Liver (tissue), 3 donors: ENCODE data around the gene NHERF2.

Experiments used
- CTCF ChIP-seq: fragments of 150-350 bp; IDR thresholded peaks from 2 replicates; pipeline ENCODE4 v1.5.1; 2017; ENCODE audit warnings: improper control_type of control experiment, low read depth, low read length; ENCODE audit not compliant: missing input control
- HNF4A ChIP-seq, 2 donors: conservative IDR thresholded peaks; 2 replicates each; pipeline ENCODE4 v1.6.1; 2016; ENCODE audit warnings: antibody characterized with exemption in 2 of 2, mild to moderate bottlenecking in 2 of 2
- JUND ChIP-seq, 2 donors: IDR thresholded peaks; 2 replicates each; pipeline ENCODE4 v1.6.1; 2016; ENCODE audit warnings: antibody characterized with exemption in 2 of 2
- MAX ChIP-seq: IDR thresholded peaks from 2 replicates; pipeline ENCODE4 v1.6.1; 2016; ENCODE audit warnings: antibody characterized with exemption
- RXRA ChIP-seq, 2 donors: IDR thresholded peaks; 2 replicates each; pipeline ENCODE4 v1.6.1; 2017 to 2018; ENCODE audit warnings: antibody characterized with exemption in 2 of 2, mild to moderate bottlenecking in 1 of 2
- donor health status: healthy.
- donor health status: healthy.

GRCh38 chr16:2046893-2047329 lies 20.2 kb downstream of the NHERF2 start:
- TF ChIP-seq JUND (IDR thresholded peaks at IDR 0.05) (no peak), HNF4A (conservative IDR thresholded peaks at IDR 0.05) (peak; percentile 8 to 28), CTCF (no peak), MAX (no peak), RXRA (IDR thresholded peaks at IDR 0.05) (no peak)
